GM19463 (cell line): ENCODE measurements around the gene ELOVL5.
"Not testable (repeated sequence)": the region's sequence is repeated elsewhere in the genome, so short reads cannot be mapped to it uniquely, and the experiment has no call there.

Source experiments
- ATAC-seq: cut with Tn5 transposase; IDR thresholded peaks from one replicate; pipeline ENCODE4 v1.9.1; 2021; ENCODE audit warnings: mild to moderate bottlenecking, moderate library complexity; ENCODE audit not compliant: unreplicated experiment

Gene ELOVL5

GRCh38 chr6:53333439-53334408 lies 15.0 kb downstream of the ELOVL5 start:
- ATAC-seq: no peak

GRCh38 chr6:53331678-53332077 lies 17.1 kb downstream of the ELOVL5 start:
- no peak for ATAC-seq

- no peak for ATAC-seq
These were observed 18.6 kb downstream of the ELOVL5 start for GRCh38 chr6:53330137-53330536.

GRCh38 chr6:53328375-53328774 lies 20.4 kb downstream of the ELOVL5 start:
- ATAC-seq: no peak

- ATAC-seq: no peak
These were observed 21.7 kb downstream of the ELOVL5 start for GRCh38 chr6:53327017-53327395.

GRCh38 chr6:53326372-53327016 lies 22.3 kb downstream of the ELOVL5 start:
- ATAC-seq: no peak

- ATAC-seq: no peak
These were observed 23.0 kb downstream of the ELOVL5 start for GRCh38 chr6:53325785-53326184.

GRCh38 chr6:53322188-53323029 lies 26.3 kb downstream of the ELOVL5 start:
- ATAC-seq: no peak

GRCh38 chr6:53321701-53322100 lies 27.0 kb downstream of the ELOVL5 start:
- no peak for ATAC-seq

- no peak for ATAC-seq
These were observed 27.8 kb downstream of the ELOVL5 start for GRCh38 chr6:53320964-53321363.

GRCh38 chr6:53318429-53318828 lies 30.3 kb downstream of the ELOVL5 start:
- ATAC-seq: no peak

- no peak for ATAC-seq
These were observed 30.9 kb downstream of the ELOVL5 start for GRCh38 chr6:53317861-53318260.

- not testable (repeated sequence) for ATAC-seq
These were observed 31.5 kb downstream of the ELOVL5 start for GRCh38 chr6:53317299-53317698.

GRCh38 chr6:53316142-53316541 lies 32.6 kb downstream of the ELOVL5 start:
- ATAC-seq: no peak

- no peak for ATAC-seq
These were observed 33.5 kb downstream of the ELOVL5 start for GRCh38 chr6:53315086-53315724.

GRCh38 chr6:53313784-53314400 lies 34.9 kb downstream of the ELOVL5 start:
- no peak for ATAC-seq

- ATAC-seq: peak; percentile 40
These were observed 36.4 kb downstream of the ELOVL5 start for GRCh38 chr6:53312355-53312754.

GRCh38 chr6:53311586-53311935 lies 37.2 kb downstream of the ELOVL5 start:
- ATAC-seq: no peak

GRCh38 chr6:53310771-53311585 lies 37.8 kb downstream of the ELOVL5 start:
- ATAC-seq: no peak

- ATAC-seq: no peak
These were observed 38.8 kb downstream of the ELOVL5 start for GRCh38 chr6:53309901-53310300.
